Measurements from ENCODE around the gene FNDC3A. TPM values are rescaled to one million over a fixed set of nuclear protein-coding genes. Genes with fewer than 3 reads are reported as not detected.

FNDC3A gene
- total RNA-seq, 1 experiment from 2014 or later, result 61.4 TPM

GRCh38 chr13:49221590-49221965, 245.9 kb downstream of the FNDC3A start:
- intact Hi-C loops (cut with micrococcal nuclease), result no loop called here
- ChIA-PET POLR2A (no interaction called here), CTCF (interaction anchor here (0.7 kb wide), 2 partner anchors 10 to 125 kb away, joined by 3 read pairs; no protein-coding TSS in a partner anchor)
- H3K4me3 Mint-ChIP-seq (ENCODE audit: unreplicated experiment), result no peak overlapping the region
- H3K27me3 Mint-ChIP-seq (ENCODE audit: insufficient read depth, unreplicated experiment), result no peaks in the 10 kb centered on the region
- no peak for DNase-seq (ENCODE audit: unreplicated experiment)
- TF ChIP-seq, protein P1, sequence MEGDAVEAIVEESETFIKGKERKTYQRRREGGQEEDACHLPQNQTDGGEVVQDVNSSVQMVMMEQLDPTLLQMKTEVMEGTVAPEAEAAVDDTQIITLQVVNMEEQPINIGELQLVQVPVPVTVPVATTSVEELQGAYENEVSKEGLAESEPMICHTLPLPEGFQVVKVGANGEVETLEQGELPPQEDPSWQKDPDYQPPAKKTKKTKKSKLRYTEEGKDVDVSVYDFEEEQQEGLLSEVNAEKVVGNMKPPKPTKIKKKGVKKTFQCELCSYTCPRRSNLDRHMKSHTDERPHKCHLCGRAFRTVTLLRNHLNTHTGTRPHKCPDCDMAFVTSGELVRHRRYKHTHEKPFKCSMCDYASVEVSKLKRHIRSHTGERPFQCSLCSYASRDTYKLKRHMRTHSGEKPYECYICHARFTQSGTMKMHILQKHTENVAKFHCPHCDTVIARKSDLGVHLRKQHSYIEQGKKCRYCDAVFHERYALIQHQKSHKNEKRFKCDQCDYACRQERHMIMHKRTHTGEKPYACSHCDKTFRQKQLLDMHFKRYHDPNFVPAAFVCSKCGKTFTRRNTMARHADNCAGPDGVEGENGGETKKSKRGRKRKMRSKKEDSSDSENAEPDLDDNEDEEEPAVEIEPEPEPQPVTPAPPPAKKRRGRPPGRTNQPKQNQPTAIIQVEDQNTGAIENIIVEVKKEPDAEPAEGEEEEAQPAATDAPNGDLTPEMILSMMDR (IDR thresholded peaks at IDR 0.05; ENCODE audit: unreplicated experiment), result no peak
- BruUV-seq (replicated peaks), result no TSS peak
- H3K4me1 Mint-ChIP-seq (ENCODE audit: insufficient read depth, unreplicated experiment), result peaks cover 5% of the 10 kb centered on the region
- no peak overlapping the region for H3K27ac Mint-ChIP-seq (ENCODE audit: low read depth, unreplicated experiment)
- H3K36me3 Mint-ChIP-seq (ENCODE audit: insufficient read depth, unreplicated experiment), result no peaks in the 10 kb centered on the region
- peaks cover 8% of the 10 kb centered on the region for H3K9me3 Mint-ChIP-seq (ENCODE audit: unreplicated experiment)

DNA sequence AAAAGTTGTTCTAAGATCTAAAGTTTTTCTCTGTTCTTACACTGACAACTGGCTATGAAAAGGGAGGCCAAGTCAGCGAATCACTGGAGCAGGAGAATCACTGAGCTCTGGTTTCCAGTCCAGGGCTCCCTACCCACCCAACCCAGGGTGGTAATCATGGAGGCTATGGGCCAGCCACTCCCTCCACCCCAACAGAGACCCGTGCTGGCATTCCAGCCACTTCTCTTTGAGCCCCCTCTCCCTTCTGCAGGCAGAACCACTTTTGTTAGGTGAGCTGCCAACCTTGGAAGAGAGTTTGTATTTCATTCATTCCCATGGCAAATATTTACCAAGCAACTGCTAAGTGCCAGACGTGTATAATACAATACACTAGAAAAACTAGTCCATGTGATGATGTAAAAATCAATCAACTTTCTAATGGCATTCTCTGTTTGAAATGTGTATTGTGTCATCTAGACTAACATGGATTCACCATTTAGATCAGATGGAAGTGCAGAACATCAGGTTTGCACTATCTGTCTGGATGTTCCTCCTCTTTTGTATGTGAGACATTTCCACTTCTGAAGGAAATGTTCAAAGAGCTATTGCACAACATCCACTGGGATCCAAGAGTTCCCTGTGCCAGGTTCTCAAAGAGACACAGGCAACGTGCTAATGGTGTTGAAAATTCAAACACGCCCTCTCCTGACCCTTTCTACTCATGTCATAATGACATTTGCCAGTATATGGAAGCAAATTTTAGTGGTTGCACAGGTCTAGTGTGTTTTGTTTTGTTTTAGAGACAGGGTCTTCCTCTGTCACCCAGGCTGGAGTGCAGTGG, 249.7 kb downstream of the FNDC3A start:
- H3K4me1 Mint-ChIP-seq (ENCODE audit: insufficient read depth, unreplicated experiment), result peaks cover 5% of the 10 kb centered on the region
- no peak overlapping the region for H3K27ac Mint-ChIP-seq (ENCODE audit: low read depth, unreplicated experiment)
- no peaks in the 10 kb centered on the region for H3K36me3 Mint-ChIP-seq (ENCODE audit: insufficient read depth, unreplicated experiment)
- CTCF ChIA-PET, result no interaction called here
- DNase-seq (ENCODE audit: unreplicated experiment), result peak; percentile 71
- no peaks in the 10 kb centered on the region for H3K9me3 Mint-ChIP-seq (ENCODE audit: unreplicated experiment)
- no peaks in the 10 kb centered on the region for H3K27me3 Mint-ChIP-seq (ENCODE audit: insufficient read depth, unreplicated experiment)
- no TSS peak for BruUV-seq (replicated peaks)
- intact Hi-C loops (cut with micrococcal nuclease), result no loop called here
- TF ChIP-seq, protein P1 (IDR thresholded peaks at IDR 0.05; ENCODE audit: unreplicated experiment), result no peak
- POLR2A ChIA-PET, result interaction anchor here (0.6 to 1.3 kb wide), 3 partner anchors 11 to 256 kb away, joined by 3 to 6 read pairs (median 4); partner anchors contain the start of gene CDADC1
- no peak overlapping the region for H3K4me3 Mint-ChIP-seq (ENCODE audit: unreplicated experiment)

- no peak for DNase-seq (ENCODE audit: unreplicated experiment)
- Mint-ChIP-seq H3K36me3 (ENCODE audit: insufficient read depth, unreplicated experiment) (no peaks in the 10 kb centered on the region), H3K9me3 (ENCODE audit: unreplicated experiment) (no peaks in the 10 kb centered on the region), H3K4me3 (ENCODE audit: unreplicated experiment) (no peak overlapping the region), H3K27me3 (ENCODE audit: insufficient read depth, unreplicated experiment) (no peaks in the 10 kb centered on the region), H3K27ac (ENCODE audit: low read depth, unreplicated experiment) (no peak overlapping the region), H3K4me1 (ENCODE audit: insufficient read depth, unreplicated experiment) (peaks cover 5% of the 10 kb centered on the region)
- intact Hi-C loops (cut with micrococcal nuclease), result no loop called here
- CTCF ChIA-PET, result no interaction called here
- no TSS peak for BruUV-seq (replicated peaks)
- TF ChIP-seq, protein P1 (IDR thresholded peaks at IDR 0.05; ENCODE audit: unreplicated experiment), result no peak
- POLR2A ChIA-PET, result interaction anchor here (1.1 kb wide), 1 partner anchor 21 kb away, joined by 6 read pairs; the partner anchor contains the start of gene CDADC1
Observed at GRCh38 chr13:49226613-49227012, 250.9 kb downstream of the FNDC3A start.

- intact Hi-C loops (cut with micrococcal nuclease), result no loop called here
- TF ChIP-seq, protein P1 (IDR thresholded peaks at IDR 0.05; ENCODE audit: unreplicated experiment), result no peak
Observed at GRCh38 chr13:49234741-49235140, 259.0 kb downstream of the FNDC3A start.

More at GRCh38 chr13:49234741-49235140, 259.0 kb downstream of the FNDC3A start:
- no peak overlapping the region for H3K4me3 Mint-ChIP-seq (ENCODE audit: unreplicated experiment)
- no TSS peak for BruUV-seq (replicated peaks)
- no peaks in the 10 kb centered on the region for H3K36me3 Mint-ChIP-seq (ENCODE audit: insufficient read depth, unreplicated experiment)
- CTCF ChIA-PET, result no interaction called here
- no peaks in the 10 kb centered on the region for H3K4me1 Mint-ChIP-seq (ENCODE audit: insufficient read depth, unreplicated experiment)
- POLR2A ChIA-PET, result interaction anchor here (2.0 kb wide), 1 partner anchor 13 kb away, joined by 5 read pairs; the partner anchor contains the start of gene CDADC1
- no peaks in the 10 kb centered on the region for H3K27me3 Mint-ChIP-seq (ENCODE audit: insufficient read depth, unreplicated experiment)
- no peak for DNase-seq (ENCODE audit: unreplicated experiment)
- H3K27ac Mint-ChIP-seq (ENCODE audit: low read depth, unreplicated experiment), result no peak overlapping the region
- H3K9me3 Mint-ChIP-seq (ENCODE audit: unreplicated experiment), result no peaks in the 10 kb centered on the region
